SH-SY5Y (cell line): ENCODE data around the gene BTBD9.

ENCODE experiments used
- GATA2 ChIP-seq: IDR thresholded peaks from 2 replicates; pipeline ENCODE4 v1.6.1; 2011; ENCODE audit warnings: mild to moderate bottlenecking, low read depth, low read length
- GATA3 ChIP-seq: IDR thresholded peaks from 2 replicates; pipeline ENCODE4 v1.6.1; 2011; ENCODE audit warnings: low read depth, mild to moderate bottlenecking, low read length, moderate library complexity

- TF ChIP-seq GATA3 (no peak), GATA2 (no peak)
These were observed 50.4 kb downstream of the BTBD9 start for GRCh38 chr6:38589367-38589720.
